ENCODE measurements around the gene PRRG1. TPM values are rescaled to one million over a fixed set of nuclear protein-coding genes. Genes with fewer than 3 reads are reported as not detected.
"Not testable (repeated sequence)": the region's sequence is repeated elsewhere in the genome, so short reads cannot be mapped to it uniquely, and the experiment has no call there.

PRRG1 gene
- total RNA-seq, 2 experiments from 2014 or later, result not detected

DNA sequence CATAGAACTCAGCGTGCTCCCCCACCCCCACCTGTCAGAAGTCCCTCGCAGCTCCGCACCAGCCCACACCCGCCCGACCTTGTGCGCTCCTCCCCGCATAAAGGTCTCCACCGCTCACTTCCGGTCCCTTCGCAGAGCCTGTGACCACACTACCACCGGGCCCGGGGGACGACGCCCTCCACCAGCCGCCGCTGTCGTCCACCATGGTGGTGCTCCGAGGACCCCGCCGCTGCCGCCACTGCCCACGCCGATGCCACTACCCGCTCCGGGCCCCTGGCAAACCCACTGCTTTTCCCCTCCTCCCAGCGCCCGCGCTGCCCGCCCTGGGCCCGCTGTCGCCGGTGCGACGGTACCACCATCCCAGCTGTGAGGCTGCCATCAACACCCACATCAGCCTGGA, 142.5 kb downstream of the PRRG1 start:
- H3K36me3 Mint-ChIP-seq (ENCODE audit: low read depth), result no peaks in the 10 kb centered on the region
- no peak for DNase-seq
- CTCF ChIA-PET, result no interaction called here
- no peaks in the 10 kb centered on the region for H3K9me3 Mint-ChIP-seq
- intact Hi-C loops (cut with micrococcal nuclease), result no loop called here
- no peaks in the 10 kb centered on the region for H3K27me3 Mint-ChIP-seq (ENCODE audit: low read depth)
- H3K4me1 Mint-ChIP-seq (ENCODE audit: low read depth), result no peaks in the 10 kb centered on the region
- H3K27ac Mint-ChIP-seq, result no peak overlapping the region
- no peak overlapping the region for H3K4me3 Mint-ChIP-seq

DNA sequence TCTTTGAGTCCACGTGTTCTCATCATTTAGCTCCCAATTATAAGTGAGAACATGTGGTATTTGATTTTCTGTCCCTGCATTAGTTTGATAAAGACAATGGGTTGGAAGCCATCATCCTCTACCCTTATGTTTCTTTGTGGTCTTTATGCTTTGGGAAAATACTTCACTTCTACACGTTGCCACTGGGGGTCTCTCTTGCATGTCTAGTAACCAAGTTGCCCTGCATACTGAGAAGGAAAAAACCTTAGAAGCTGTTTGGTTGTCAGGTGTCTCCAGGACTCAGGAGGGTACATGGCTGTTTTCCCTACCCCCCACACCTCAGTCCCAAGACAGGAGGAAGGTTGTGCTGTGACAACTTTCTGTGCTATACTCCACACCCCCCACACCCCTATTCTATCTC, 146.6 kb downstream of the PRRG1 start:
- H3K36me3 Mint-ChIP-seq (ENCODE audit: low read depth); H3K4me1 Mint-ChIP-seq (ENCODE audit: low read depth); CTCF ChIA-PET; H3K4me3 Mint-ChIP-seq; DNase-seq; H3K9me3 Mint-ChIP-seq; intact Hi-C loops (cut with micrococcal nuclease); H3K27me3 Mint-ChIP-seq (ENCODE audit: low read depth); H3K27ac Mint-ChIP-seq: not testable (repeated sequence)

DNA sequence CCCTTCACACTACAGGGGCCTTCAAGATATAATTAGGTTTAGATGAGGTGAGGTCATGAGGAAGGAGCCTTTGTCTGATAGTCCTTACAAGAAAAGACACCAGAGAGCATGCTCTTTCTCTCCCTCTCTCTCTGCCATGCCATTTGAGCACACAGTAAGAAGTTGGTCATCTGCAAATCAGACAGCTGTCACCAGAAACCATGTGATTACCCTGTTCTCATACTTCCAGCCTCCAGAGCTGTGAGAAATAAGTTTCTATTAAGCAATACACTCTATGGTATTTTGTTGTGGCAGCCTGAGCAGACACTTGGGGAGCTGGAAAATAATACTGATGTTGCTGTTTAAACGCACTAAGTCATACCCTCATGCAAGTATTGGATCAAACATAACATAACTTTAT, 148.0 kb downstream of the PRRG1 start:
- intact Hi-C loops (cut with micrococcal nuclease); CTCF ChIA-PET; H3K9me3 Mint-ChIP-seq; H3K27ac Mint-ChIP-seq; H3K4me3 Mint-ChIP-seq; H3K27me3 Mint-ChIP-seq (ENCODE audit: low read depth); DNase-seq; H3K36me3 Mint-ChIP-seq (ENCODE audit: low read depth); H3K4me1 Mint-ChIP-seq (ENCODE audit: low read depth): not testable (repeated sequence)

DNA sequence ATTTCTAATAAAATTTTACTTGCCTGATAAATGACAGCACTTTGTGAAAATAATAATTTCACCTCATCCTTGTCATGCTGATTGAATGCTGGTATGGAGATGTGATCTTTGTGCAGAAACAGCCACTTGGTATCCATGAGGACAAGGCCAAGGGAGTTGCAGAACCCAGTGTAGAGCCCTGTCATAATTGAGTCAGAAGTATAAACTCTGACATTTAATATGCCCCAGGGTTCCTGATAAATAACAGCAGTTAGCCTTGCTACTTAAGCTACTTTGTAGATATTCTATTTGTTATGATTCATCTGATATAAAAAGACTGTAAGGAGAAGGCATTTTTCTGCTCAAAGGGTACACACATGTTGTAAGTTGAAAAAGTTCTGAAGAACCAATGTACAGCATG, 149.2 kb downstream of the PRRG1 start:
- H3K36me3 Mint-ChIP-seq (ENCODE audit: low read depth); H3K27me3 Mint-ChIP-seq (ENCODE audit: low read depth); intact Hi-C loops (cut with micrococcal nuclease); H3K27ac Mint-ChIP-seq; DNase-seq; CTCF ChIA-PET; H3K4me1 Mint-ChIP-seq (ENCODE audit: low read depth); H3K9me3 Mint-ChIP-seq; H3K4me3 Mint-ChIP-seq: not testable (repeated sequence)

DNA sequence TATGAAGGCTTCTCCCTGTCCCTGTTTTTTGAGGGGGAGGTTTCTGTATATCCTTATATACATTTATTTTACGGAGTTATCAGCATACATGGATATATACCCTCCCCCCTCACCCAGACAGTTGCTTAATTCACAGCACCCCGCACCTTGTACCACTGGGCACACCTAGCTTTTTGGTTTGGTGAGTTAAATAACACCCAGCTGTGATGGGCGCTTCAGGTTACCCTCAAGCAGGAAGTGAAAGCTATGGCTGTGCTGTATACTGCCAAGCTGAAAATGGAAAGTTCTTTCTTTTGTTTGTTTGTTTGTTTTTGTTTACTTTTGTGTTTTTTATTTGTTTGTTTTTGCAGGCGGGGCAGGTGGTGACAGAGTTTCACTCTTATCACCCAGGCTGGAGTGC, 150.5 kb downstream of the PRRG1 start:
- DNase-seq; intact Hi-C loops (cut with micrococcal nuclease); H3K4me3 Mint-ChIP-seq; H3K4me1 Mint-ChIP-seq (ENCODE audit: low read depth); H3K27ac Mint-ChIP-seq; CTCF ChIA-PET; H3K9me3 Mint-ChIP-seq; H3K36me3 Mint-ChIP-seq (ENCODE audit: low read depth); H3K27me3 Mint-ChIP-seq (ENCODE audit: low read depth): not testable (repeated sequence)

DNA sequence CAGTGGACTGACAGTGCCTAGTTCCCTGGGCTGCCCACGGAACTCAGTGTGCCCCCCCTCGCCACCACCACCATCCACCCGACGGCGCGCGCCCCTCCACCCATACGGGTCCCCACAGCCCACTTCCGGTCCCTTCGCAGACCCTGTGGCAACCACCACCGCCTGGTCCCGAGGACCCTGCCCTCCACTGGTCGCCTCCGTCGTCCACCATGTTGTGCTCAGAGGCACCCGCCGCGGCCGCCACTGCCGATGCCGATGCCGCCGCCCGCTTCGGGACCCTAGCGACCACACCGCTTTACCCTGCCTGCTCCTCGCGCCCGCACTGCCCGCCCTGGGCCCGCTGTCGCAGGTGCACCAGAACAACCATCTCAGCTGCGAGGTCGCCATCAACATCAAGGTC, 155.8 kb downstream of the PRRG1 start:
- CTCF ChIA-PET, result no interaction called here
- no peak for DNase-seq
- Mint-ChIP-seq H3K36me3 (ENCODE audit: low read depth) (no peaks in the 10 kb centered on the region), H3K4me3 (no peak overlapping the region), H3K27me3 (ENCODE audit: low read depth) (no peaks in the 10 kb centered on the region), H3K27ac (no peak overlapping the region), H3K4me1 (ENCODE audit: low read depth) (no peaks in the 10 kb centered on the region), H3K9me3 (peaks cover 1% of the 10 kb centered on the region)
- intact Hi-C loops (cut with micrococcal nuclease), result loop anchor here (5.0 kb wide), 1 partner anchor 322 kb away; no protein-coding TSS in a partner anchor

Other genes starting within 250 kb of the PRRG1 start
- under 1 TPM in 1 of 2 experiments, not detected in 1; 0.02 TPM for gene LANCL3, start 222.3 kb downstream of the PRRG1 start, total RNA-seq